ENCODE data around the gene INHBB.
"Not testable (repeated sequence)": the region's sequence is repeated elsewhere in the genome, so short reads cannot be mapped to it uniquely, and the experiment has no call there.

Gene INHBB

DNA sequence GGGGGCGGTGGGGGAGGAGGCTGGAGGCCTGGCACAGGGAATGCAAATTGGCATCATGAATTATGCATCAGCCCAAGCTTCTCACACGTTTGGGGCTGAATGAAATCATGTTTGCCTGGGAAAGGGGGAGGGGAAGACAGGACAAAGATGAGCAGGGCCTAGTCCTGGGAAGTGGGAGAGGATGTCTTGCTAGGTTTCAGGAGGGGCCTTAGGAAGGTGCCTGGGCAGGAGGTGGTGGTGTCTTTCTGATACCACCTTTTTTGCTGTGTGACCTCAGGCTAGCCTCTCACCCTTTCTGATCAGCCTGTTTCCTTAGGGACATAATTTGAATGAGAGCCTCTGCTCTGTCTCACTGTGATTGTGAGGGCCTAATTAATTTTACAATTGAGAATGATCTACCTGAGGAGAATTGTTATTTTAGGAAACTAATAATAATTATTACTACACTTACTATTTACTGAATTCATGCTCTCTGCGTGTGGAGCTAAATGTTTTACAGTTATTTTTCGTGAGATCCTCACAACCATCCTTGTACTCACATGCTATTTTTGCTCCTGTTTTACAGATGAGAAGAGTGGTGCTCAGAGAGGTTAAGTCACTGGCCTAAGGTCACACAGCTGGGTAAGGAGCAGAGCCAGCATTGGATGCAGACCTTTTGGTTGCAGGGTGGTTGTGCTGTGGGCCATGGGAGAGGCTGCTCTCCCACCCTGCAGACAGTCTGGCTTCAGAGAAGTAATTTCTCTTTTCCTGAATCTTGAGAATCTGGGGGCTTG, 39.6 kb downstream of the INHBB start:
- no peak for DNase-seq (ENCODE audit: insufficient read length)
- TF ChIP-seq TAF1 (IDR thresholded peaks at IDR 0.05; ENCODE audit: borderline replicate concordance, low read depth, low read length), result no peak
- TF ChIP-seq POLR2AphosphoS5 (IDR thresholded peaks at IDR 0.05; ENCODE audit: low read depth, low read length), result no peak
- TF ChIP-seq POLR2A (IDR thresholded peaks at IDR 0.05; ENCODE audit: low read depth, low read length), result no peak
- FAIRE-seq, result no peak

DNA sequence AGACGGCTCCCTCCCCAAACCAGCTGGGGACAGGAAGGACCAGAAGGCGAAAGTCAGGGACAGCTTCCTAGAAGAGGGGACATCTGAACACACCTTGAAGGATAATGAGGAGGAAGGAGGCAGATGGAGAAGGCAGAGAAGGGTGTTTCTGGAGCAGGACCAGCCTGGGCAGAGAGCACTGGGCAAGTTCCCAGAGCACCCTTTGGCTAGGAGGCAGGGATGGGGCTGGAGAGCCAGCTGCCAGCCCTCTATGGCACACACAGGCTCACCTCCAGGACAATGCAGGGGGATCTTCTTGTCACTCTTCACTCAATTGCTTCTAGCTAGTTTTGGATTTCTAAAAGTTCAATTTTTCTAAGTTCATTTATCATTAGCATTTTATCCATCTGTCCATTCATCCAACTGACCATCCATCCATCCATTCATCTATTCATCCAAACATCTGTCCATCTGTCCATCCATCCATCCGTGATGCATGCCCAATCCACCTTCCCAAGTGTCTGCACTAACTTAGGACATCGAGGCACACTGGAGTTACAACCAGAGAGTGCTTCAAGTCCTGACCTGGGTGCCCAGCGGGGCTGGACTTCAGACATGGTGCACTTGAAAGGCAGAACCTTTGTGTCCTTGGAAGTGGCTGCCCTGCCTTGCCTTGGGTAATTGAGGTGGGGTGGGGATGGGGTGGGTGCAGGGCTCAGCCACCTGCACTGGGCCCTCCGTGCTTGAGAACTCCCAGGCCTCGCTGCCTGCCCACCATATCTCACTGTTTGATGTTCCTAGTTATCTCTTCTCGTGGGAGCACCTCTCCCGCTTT, 42.5 kb downstream of the INHBB start:
- FAIRE-seq (no peak), DNase-seq (ENCODE audit: insufficient read length) (no peak)
- no peak for TF ChIP-seq TAF1 (IDR thresholded peaks at IDR 0.05; ENCODE audit: borderline replicate concordance, low read depth, low read length)
- TF ChIP-seq POLR2A (IDR thresholded peaks at IDR 0.05; ENCODE audit: low read depth, low read length), result no peak
- no peak for TF ChIP-seq POLR2AphosphoS5 (IDR thresholded peaks at IDR 0.05; ENCODE audit: low read depth, low read length)

DNA sequence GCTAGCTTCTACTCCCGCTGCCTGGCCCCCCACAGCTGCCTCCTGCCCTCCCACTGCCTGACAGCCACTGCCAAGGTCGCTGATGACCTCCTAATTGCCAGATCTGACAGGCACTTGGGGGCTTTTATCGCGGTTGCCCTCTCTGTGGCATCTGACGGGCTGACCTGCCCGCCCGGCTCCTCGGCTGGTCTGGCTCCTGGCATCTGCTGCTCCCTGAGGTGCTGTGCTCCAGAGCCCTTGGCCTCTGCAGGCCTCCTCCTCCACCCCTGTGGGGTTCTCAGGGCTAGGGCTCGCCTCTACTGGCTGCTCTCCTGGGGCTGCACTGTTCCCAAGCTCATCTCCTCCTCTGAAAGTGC, 43.1 kb downstream of the INHBB start:
- FAIRE-seq (no peak), DNase-seq (ENCODE audit: insufficient read length) (no peak)
- TF ChIP-seq POLR2A (IDR thresholded peaks at IDR 0.05; ENCODE audit: low read depth, low read length), result no peak
- no peak for TF ChIP-seq TAF1 (IDR thresholded peaks at IDR 0.05; ENCODE audit: borderline replicate concordance, low read depth, low read length)
- no peak for TF ChIP-seq POLR2AphosphoS5 (IDR thresholded peaks at IDR 0.05; ENCODE audit: low read depth, low read length)

DNA sequence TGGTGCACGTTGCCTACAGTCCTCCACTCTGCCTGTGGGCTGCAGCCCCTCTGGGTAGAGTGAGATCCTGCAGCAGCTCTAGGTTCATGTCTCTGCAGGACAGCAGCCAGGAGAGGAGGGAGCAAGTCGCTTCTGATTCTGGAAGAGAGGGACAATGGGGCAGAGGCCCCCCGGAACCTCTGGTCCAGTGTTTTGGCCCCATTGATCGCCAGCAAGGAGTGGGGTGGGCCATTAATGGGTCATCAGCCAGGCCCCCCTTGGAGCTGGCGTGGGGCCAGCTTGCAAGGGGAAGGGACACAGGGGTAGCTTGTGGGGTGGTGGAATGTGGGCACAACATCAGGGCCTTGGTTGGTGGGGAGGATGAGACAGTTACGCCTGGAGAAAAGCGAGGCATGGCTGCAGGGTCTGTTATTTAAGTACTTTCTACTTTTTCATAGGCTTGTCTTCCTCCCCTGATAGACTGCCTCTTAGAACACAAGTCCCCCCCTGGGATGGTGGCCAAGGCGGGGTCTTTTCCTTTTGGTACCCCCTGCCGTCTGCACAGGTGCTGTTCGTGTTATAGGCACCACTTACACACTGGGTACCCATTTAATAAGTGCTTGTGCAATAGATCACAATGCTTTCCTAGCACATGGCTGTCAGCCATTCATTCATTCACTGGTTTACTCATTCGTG, 44.6 kb downstream of the INHBB start:
- FAIRE-seq (no peak), DNase-seq (ENCODE audit: insufficient read length) (no peak)
- TF ChIP-seq POLR2A (IDR thresholded peaks at IDR 0.05; ENCODE audit: low read depth, low read length) (no peak), POLR2AphosphoS5 (IDR thresholded peaks at IDR 0.05; ENCODE audit: low read depth, low read length) (no peak), TAF1 (IDR thresholded peaks at IDR 0.05; ENCODE audit: borderline replicate concordance, low read depth, low read length) (no peak)

DNA sequence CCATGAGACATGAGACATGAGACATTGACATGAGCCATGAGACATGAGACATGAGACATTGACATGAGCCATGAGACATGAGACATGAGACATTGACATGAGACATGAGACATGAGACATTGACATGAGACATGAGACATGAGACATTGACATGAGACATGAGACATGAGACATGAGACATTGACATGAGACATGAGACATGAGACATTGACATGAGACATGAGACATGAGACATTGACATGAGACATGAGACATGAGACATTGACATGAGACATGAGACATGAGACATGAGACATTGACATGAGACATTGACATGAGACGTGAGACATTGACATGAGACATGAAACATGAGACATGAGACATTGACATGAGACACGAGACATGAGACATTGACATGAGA, 45.4 kb downstream of the INHBB start:
- not testable (repeated sequence) for DNase-seq (ENCODE audit: insufficient read length)
- peak; percentile 38 for FAIRE-seq

DNA sequence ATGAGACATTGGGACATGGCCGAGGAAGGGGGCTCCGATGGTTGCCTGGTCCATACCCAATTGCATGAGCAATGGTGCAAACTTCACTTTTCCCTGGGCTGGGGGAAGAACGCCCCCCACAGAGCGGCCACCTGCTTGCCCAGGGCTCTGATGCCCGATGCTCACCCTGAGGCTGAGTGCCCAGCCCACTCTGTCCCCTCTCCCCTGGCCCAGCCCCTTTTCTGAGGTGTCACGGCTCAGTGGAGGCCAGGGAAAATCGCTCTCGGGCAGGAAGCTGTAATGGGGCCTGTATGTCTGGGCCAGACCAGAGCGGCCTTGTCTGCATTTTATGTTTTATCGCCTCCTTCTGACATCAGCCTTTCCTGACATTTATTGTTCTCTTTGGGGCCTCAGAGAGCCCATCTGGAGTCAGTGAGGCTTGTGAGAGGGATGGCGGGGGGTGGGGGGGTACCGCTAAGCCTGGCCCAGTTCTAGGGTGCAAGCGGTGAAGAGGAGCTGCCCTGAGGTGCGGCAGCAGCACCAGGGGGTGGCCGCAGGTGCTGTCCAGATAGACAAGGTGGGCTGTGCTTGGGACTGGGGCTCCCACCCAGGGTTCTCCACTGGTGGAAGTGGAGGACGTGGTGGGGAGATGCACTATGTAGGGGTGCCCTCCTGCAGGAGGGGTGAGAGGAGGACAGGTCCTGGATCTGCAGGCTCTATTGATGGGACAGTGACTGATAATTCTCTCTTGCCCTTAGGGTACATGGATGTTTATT, 46.2 kb downstream of the INHBB start:
- no peak for DNase-seq (ENCODE audit: insufficient read length)
- TF ChIP-seq POLR2A (IDR thresholded peaks at IDR 0.05; ENCODE audit: low read depth, low read length), result no peak
- no peak for TF ChIP-seq TAF1 (IDR thresholded peaks at IDR 0.05; ENCODE audit: borderline replicate concordance, low read depth, low read length)
- TF ChIP-seq POLR2AphosphoS5 (IDR thresholded peaks at IDR 0.05; ENCODE audit: low read depth, low read length), result no peak
- FAIRE-seq, result no peak

DNA sequence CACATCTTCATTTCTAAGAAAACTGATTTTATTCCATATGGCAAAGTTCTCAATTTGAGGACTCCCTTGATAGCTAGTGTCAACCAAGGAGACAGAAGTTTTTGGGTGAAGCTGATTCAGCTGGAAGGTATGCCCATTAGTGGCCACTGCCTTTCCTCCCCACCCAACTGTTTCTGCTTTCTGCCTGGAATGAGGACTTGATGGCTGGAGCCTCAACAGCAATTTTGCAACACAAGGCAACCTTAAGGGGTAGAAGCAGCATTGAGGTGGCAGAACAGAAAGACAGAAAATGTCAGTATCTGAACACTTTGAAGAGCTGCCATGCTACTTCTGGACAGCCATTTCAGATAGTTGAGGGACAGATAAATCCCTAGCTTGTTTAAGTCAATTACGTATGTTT, 47.0 kb downstream of the INHBB start:
- FAIRE-seq (no peak), DNase-seq (ENCODE audit: insufficient read length) (no peak)
- no peak for TF ChIP-seq TAF1 (IDR thresholded peaks at IDR 0.05; ENCODE audit: borderline replicate concordance, low read depth, low read length)

DNA sequence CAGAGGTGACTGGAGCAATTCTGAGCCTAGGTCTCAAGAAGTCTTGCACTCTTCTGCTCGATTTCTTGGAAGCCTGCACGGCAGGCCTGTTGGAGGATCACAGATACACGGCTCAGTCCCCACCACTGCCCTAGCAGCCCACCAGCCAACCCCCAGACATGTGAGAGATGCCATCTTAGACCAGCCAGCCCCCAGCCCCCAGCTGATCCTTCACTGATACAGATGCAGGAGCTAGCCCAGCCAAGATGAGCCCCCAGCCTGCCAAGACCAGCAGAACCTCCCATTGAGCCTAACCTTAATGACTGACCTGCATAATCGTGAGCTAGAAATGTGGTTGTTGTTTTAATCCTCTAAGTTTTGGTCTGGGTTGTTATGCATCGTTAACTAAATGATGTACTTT, 47.5 kb downstream of the INHBB start:
- DNase-seq (ENCODE audit: insufficient read length) (no peak), FAIRE-seq (no peak)
- no peak for TF ChIP-seq TAF1 (IDR thresholded peaks at IDR 0.05; ENCODE audit: borderline replicate concordance, low read depth, low read length)
- no peak for TF ChIP-seq POLR2A (IDR thresholded peaks at IDR 0.05; ENCODE audit: low read depth, low read length)

DNA sequence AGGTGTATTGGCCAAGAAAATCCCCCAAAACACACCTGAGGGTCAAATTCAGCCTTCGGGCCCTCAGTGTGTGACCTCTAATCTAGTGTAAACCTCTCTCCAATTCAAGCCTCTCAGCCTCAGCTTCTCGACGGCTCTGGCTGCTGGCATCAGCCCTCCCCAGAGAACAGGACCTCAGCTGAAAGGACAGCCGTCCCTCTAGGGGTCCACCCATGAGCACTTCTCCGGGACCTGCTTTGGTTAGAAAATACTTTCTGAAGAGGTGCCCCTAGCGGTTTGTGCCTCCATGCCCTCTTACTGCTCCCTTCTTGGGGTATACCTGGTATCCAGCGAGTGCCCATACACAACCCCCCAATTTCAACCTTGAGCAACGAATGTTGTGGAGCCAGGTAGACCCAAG, 48.8 kb downstream of the INHBB start:
- no peak for TF ChIP-seq POLR2AphosphoS5 (IDR thresholded peaks at IDR 0.05; ENCODE audit: low read depth, low read length)
- no peak for FAIRE-seq
- DNase-seq (ENCODE audit: insufficient read length), result no peak

DNA sequence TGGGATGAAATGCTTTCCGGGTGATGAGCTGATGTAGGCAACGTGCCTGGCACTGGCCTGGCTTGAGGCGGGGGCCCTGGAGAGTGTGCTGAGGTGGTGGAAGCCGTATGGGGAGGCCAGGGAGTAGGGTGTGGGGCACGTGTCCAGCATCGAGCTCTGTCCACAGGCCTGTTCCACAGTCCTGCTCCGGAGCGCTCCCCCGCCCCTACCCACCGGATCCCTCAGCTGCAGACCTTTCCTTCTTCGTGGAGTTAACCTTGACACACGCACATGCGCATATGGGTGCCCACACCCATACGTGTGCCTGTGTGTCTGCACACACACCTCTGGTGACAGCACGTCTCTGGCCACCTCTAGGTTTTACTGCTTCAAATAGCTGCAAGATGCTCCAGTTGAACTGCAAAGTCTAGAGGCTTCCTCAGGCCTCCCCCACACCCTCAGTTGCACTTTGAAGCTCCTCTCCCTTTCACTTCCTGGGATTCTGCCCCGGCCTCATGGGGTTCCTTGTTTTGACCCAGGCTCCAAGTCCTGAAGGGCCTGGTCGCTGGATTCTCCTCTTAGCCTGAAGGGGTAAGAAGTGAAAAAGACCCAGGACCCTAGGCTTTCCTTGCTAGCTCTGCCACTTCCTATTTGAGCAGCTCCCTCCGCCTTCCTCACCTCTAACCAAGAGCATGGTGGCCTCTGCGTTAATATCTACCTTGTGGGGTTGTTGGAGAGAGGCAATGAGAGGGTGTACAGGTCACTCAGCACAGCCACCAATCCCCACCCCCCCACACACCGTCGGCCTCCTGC, 49.5 kb downstream of the INHBB start:
- no peak for TF ChIP-seq POLR2A (IDR thresholded peaks at IDR 0.05; ENCODE audit: low read depth, low read length)
- TF ChIP-seq TAF1 (IDR thresholded peaks at IDR 0.05; ENCODE audit: borderline replicate concordance, low read depth, low read length), result no peak
- TF ChIP-seq POLR2AphosphoS5 (IDR thresholded peaks at IDR 0.05; ENCODE audit: low read depth, low read length), result no peak
- no peak for DNase-seq (ENCODE audit: insufficient read length)
- FAIRE-seq, result no peak
